Natural killer cell (primary cell): Measurements from ENCODE around the gene KCNJ10. TPM values are rescaled to one million over a fixed set of nuclear protein-coding genes. Genes with fewer than 3 reads are reported as not detected.

ENCODE experiments used
- ATAC-seq, 3 donors: fragments of 150-1000 bp in 2 of 3; fragments of 200-7000 bp in 1 of 3; cut with Tn5 transposase; 1 replicate in 1 of 3; 2 replicates in 2 of 3; pipeline ENCODE4 v1.10.0; 2021; ENCODE audit warnings: mild to moderate bottlenecking in 2 of 3, moderate library complexity in 2 of 3
- DNase-seq, 2 donors: peaks; one replicate each; pipeline versions ENCODE4 v3.0.0 to v3.0.0-alpha.2; 2013 to 2021; ENCODE audit warnings: mixed read lengths in 1 of 2
- H3K27ac ChIP-seq: one replicate; pipeline ENCODE4 v1.5.1; 2013; ENCODE audit warnings: mild to moderate bottlenecking, low read length
- H3K27me3 ChIP-seq: one replicate; pipeline ENCODE4 v1.6.1; 2013; ENCODE audit warnings: low read length; ENCODE audit not compliant: control insufficient read depth, insufficient read depth
- H3K36me3 ChIP-seq: one replicate; pipeline ENCODE4 v1.6.1; 2013; ENCODE audit warnings: low read length; ENCODE audit not compliant: control insufficient read depth, insufficient read depth
- H3K4me1 ChIP-seq: one replicate; pipeline ENCODE4 v1.6.1; 2013; ENCODE audit warnings: low read length; ENCODE audit not compliant: control insufficient read depth, insufficient read depth
- H3K4me3 ChIP-seq: one replicate; pipeline ENCODE4 v1.5.1; 2013; ENCODE audit warnings: low read length
- H3K9me3 ChIP-seq: one replicate; pipeline ENCODE4 v1.6.1; 2013; ENCODE audit warnings: low read length; ENCODE audit not compliant: control insufficient read depth, insufficient read depth
- H3K27ac Mint-ChIP-seq, 2 donors: one replicate each; pipeline ENCODE4 v1.8.0; 2022; ENCODE audit warnings: mild to moderate bottlenecking in 2 of 2, mixed read lengths in 2 of 2, moderate library complexity in 1 of 2
- H3K27me3 Mint-ChIP-seq, 2 donors: one replicate each; pipeline ENCODE4 v1.8.0; 2022; ENCODE audit warnings: low read depth in 2 of 2, mixed read lengths in 2 of 2
- H3K36me3 Mint-ChIP-seq: one replicate; pipeline ENCODE4 v1.8.0; 2022; ENCODE audit warnings: mixed read lengths
- H3K4me1 Mint-ChIP-seq, 2 donors: one replicate each; pipeline ENCODE4 v1.8.0; 2022; ENCODE audit warnings: mixed read lengths in 2 of 2
- H3K4me3 Mint-ChIP-seq: one replicate; pipeline ENCODE4 v1.8.0; 2022; ENCODE audit warnings: mild to moderate bottlenecking, moderate library complexity, mixed read lengths
- H3K9me3 Mint-ChIP-seq, 2 donors: one replicate each; pipeline ENCODE4 v1.8.0; 2022; ENCODE audit warnings: mixed read lengths in 2 of 2
- CTCF ChIP-seq: fragments of 200-600 bp; IDR thresholded peaks from one replicate; pipeline ENCODE4 v1.8.0; 2022; ENCODE audit warnings: antibody characterized with exemption
- WGBS: methylation state at CpG from one replicate; pipeline ENCODE4 v1.1.7; 2013; ENCODE audit warnings: missing lambda C conversion rate; ENCODE audit not compliant: insufficient coverage; 5-methylcytosine and 5-hydroxymethylcytosine counted together
- intact Hi-C: fragments of 100-400 bp; cut with micrococcal nuclease; formaldehyde crosslinking; loops from one replicate; pipeline ENCODE4 v1.14.2; 2022
- total RNA-seq, 4 donors: library from RNA; stranded (reverse); fragments of 120-200 nt in 1 of 4; gene quantifications; one replicate each; pipeline versions ENCODE4 v1.2.3 to v1.2.4, GENCODE V29; 2013 to 2022

Gene KCNJ10
- total RNA-seq, 3 donors from 2014 or later (not counting 1 experiment from before 2014, with no cell fraction given) = not detected

GRCh38 chr1:160063176-160063575, 6.8 kb downstream of the KCNJ10 start:
- no peak overlapping the region for H3K27ac ChIP-seq
- intact Hi-C loops = no loop called here
- Mint-ChIP-seq H3K4me1 (no peaks in the 10 kb centered on the region), H3K36me3 (no peaks in the 10 kb centered on the region), H3K27ac (no peak overlapping the region), H3K27me3 (peaks cover 16 to 18% of the 10 kb centered on the region in 2 donors), H3K9me3 (no peaks in the 10 kb centered on the region), H3K4me3 (no peak overlapping the region)
- no peaks in the 10 kb centered on the region for H3K36me3 ChIP-seq
- H3K4me1 ChIP-seq = no peaks in the 10 kb centered on the region
- H3K27me3 ChIP-seq = no peaks in the 10 kb centered on the region
- no peak overlapping the region for H3K4me3 ChIP-seq
- no peaks in the 10 kb centered on the region for H3K9me3 ChIP-seq
- ATAC-seq = no peak
- no peak for TF ChIP-seq CTCF
- no peak for DNase-seq
- 88% methylated on average over 5 of the region's 5 CpGs for WGBS

GRCh38 chr1:160062230-160062532, 7.8 kb downstream of the KCNJ10 start:
- Histone ChIP-seq H3K27ac (no peak overlapping the region), H3K9me3 (no peaks in the 10 kb centered on the region), H3K4me1 (no peaks in the 10 kb centered on the region), H3K27me3 (no peaks in the 10 kb centered on the region), H3K36me3 (no peaks in the 10 kb centered on the region), H3K4me3 (no peak overlapping the region)
- H3K27me3 Mint-ChIP-seq = peaks cover 16 to 18% of the 10 kb centered on the region in 2 donors
- no peak for ATAC-seq
- no peak for TF ChIP-seq CTCF
- H3K27ac Mint-ChIP-seq = no peak overlapping the region
- H3K36me3 Mint-ChIP-seq = no peaks in the 10 kb centered on the region
- WGBS = 78% methylated on average over 6 of the region's 6 CpGs
- intact Hi-C loops = no loop called here
- DNase-seq = no peak
- H3K9me3 Mint-ChIP-seq = no peaks in the 10 kb centered on the region
- no peaks in the 10 kb centered on the region for H3K4me1 Mint-ChIP-seq
- no peak overlapping the region for H3K4me3 Mint-ChIP-seq

- Mint-ChIP-seq H3K4me1 (no peaks in the 10 kb centered on the region), H3K27me3 (peaks cover 19 to 22% of the 10 kb centered on the region in 2 donors)
These were observed 8.4 kb downstream of the KCNJ10 start for GRCh38 chr1:160061369-160062229.

More at GRCh38 chr1:160061369-160062229, 8.4 kb downstream of the KCNJ10 start:
- Mint-ChIP-seq H3K4me3 (no peak overlapping the region), H3K27ac (no peak overlapping the region), H3K9me3 (no peaks in the 10 kb centered on the region), H3K36me3 (no peaks in the 10 kb centered on the region)
- no peak for TF ChIP-seq CTCF
- Histone ChIP-seq H3K9me3 (no peaks in the 10 kb centered on the region), H3K27me3 (no peaks in the 10 kb centered on the region), H3K27ac (no peak overlapping the region), H3K4me3 (no peak overlapping the region), H3K36me3 (no peaks in the 10 kb centered on the region), H3K4me1 (no peaks in the 10 kb centered on the region)
- DNase-seq (no peak), ATAC-seq (no peak)
- WGBS = 81% methylated on average over 15 of the region's 15 CpGs
- intact Hi-C loops = no loop called here
